SK-MEL-5 (cell line): ENCODE data around the gene B4GALNT2. TPM values are rescaled to one million over a fixed set of nuclear protein-coding genes. Genes with fewer than 3 reads are reported as not detected.
"Not testable (repeated sequence)": the region's sequence is repeated elsewhere in the genome, so short reads cannot be mapped to it uniquely, and the experiment has no call there.

Experiments used
- DNase-seq: peaks from one replicate; pipeline ENCODE4 v3.0.0-alpha.2; 2016; ENCODE audit warnings: low read depth, low spot score
- in situ Hi-C: cut with HindIII; loops from 2 replicates; pipeline ENCODE4 v1.10.0; 2016; ENCODE audit warnings: low sequenced_read_pairs, high pct_unique_total_duplicates, low pct_unique_long_range_greater_than_20kb
- polyA plus RNA-seq, 2 experiments: library from polyadenylated mRNA; depleted of rRNA; stranded (reverse); fragments of >200 nt; gene quantifications; 2 replicates each; pipeline ENCODE4 v1.2.3, GENCODE V29; 2015
- total RNA-seq: library from RNA; depleted of rRNA; stranded (reverse); fragments of >200 nt; shearing (Covaris generic); gene quantifications from 2 replicates; pipeline ENCODE4 v1.2.3, GENCODE V29; 2014; rRNA removed

Gene B4GALNT2
- not detected in 2 replicates for total RNA-seq
- not detected in 2 replicates for polyA plus RNA-seq (2015; cell fraction: cytosol; rRNA removed)
- polyA plus RNA-seq (2015; cell fraction: nucleus; rRNA removed), result not detected in 2 replicates

- in situ Hi-C loops, result no loop called here
- DNase-seq, result no peak
Measured at GRCh38 chr17:49132699-49133364, at the start of gene B4GALNT2. TSS of gene B4GALNT2 (plus strand) at chr17:49132769. CDS start at chr17:49132793, 24 bp downstream.

- DNase-seq, in situ Hi-C loops: not testable (repeated sequence)
Measured at GRCh38 chr17:49085046-49085445, 47.5 kb upstream of the B4GALNT2 start.

- in situ Hi-C loops, result no loop called here
Measured at GRCh38 chr17:49085565-49086315, 46.8 kb upstream of the B4GALNT2 start.

GRCh38 chr17:49086316-49086605 is 46.3 kb upstream of the B4GALNT2 start:
- in situ Hi-C loops, result no loop called here
- DNase-seq, result no peak

More at GRCh38 chr17:49085565-49086315, 46.8 kb upstream of the B4GALNT2 start:
- no peak for DNase-seq

- in situ Hi-C loops, result no loop called here
- DNase-seq, result no peak
Measured at GRCh38 chr17:49086649-49087048, 45.9 kb upstream of the B4GALNT2 start.

GRCh38 chr17:49089094-49089493 is 43.5 kb upstream of the B4GALNT2 start:
- DNase-seq, result no peak
- in situ Hi-C loops, result no loop called here

- no peak for DNase-seq
- in situ Hi-C loops, result no loop called here
Measured at GRCh38 chr17:49090878-49091594, 41.5 kb upstream of the B4GALNT2 start.

- in situ Hi-C loops, result no loop called here
- no peak for DNase-seq
Measured at GRCh38 chr17:49093131-49093530, 39.4 kb upstream of the B4GALNT2 start.

GRCh38 chr17:49100601-49101000 is 32.0 kb upstream of the B4GALNT2 start:
- in situ Hi-C loops, result no loop called here
- DNase-seq, result no peak

GRCh38 chr17:49101054-49101534 is 31.5 kb upstream of the B4GALNT2 start:
- in situ Hi-C loops, result no loop called here

GRCh38 chr17:49103360-49103759 is 29.2 kb upstream of the B4GALNT2 start:
- DNase-seq, in situ Hi-C loops: not testable (repeated sequence)

More at GRCh38 chr17:49101054-49101534, 31.5 kb upstream of the B4GALNT2 start:
- DNase-seq, result no peak

- no peak for DNase-seq
- in situ Hi-C loops, result no loop called here
Measured at GRCh38 chr17:49104511-49105074, 28.0 kb upstream of the B4GALNT2 start.

- DNase-seq, result no peak
- in situ Hi-C loops, result no loop called here
Measured at GRCh38 chr17:49106321-49107210, 26.0 kb upstream of the B4GALNT2 start.

- no peak for DNase-seq
- in situ Hi-C loops, result no loop called here
Measured at GRCh38 chr17:49107211-49107557, 25.4 kb upstream of the B4GALNT2 start.

- DNase-seq, result no peak
- in situ Hi-C loops, result no loop called here
Measured at GRCh38 chr17:49108318-49108717, 24.3 kb upstream of the B4GALNT2 start.

GRCh38 chr17:49110509-49110908 is 22.1 kb upstream of the B4GALNT2 start:
- in situ Hi-C loops, result no loop called here
- DNase-seq, result peak; percentile 16

GRCh38 chr17:49111934-49112333 is 20.6 kb upstream of the B4GALNT2 start:
- no peak for DNase-seq
- in situ Hi-C loops, result no loop called here
